ENCODE results near the gene NDUFA8. TPM values are rescaled to one million over a fixed set of nuclear protein-coding genes. Genes with fewer than 3 reads are reported as not detected.
A peak's percentile ranks its signal among the peaks of the same experiment; 100 is the strongest.

Gene NDUFA8
- polyA plus RNA-seq, 1 of the 3 experiments (the other 2 are of a cell fraction) = 116 TPM

DNA sequence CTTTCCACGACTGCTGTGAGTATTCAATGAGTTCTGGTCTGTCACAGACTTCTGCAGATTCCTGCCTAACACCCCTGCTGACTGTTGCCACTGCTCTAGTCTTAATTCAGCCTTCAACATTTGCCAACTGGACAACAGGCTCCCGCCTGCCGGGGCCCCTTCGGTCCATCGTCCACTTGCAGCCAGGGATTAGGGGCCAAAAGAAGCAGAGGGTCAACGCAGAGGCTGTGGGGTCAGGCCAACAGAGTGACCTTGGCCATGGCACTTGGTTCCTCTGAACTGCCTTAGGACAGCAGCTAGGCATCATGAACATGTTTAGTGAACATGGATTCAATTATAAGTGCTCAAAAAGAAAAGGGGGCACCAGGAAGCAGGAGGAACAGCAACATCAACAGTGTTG, 28.8 kb upstream of the NDUFA8 start:
- Histone ChIP-seq H3K9me3 (no peaks in the 10 kb centered on the region), H3K79me2 (ENCODE audit: insufficient read depth) (no peaks in the 10 kb centered on the region), H3K27me3 (ENCODE audit: insufficient read depth) (peaks cover 4% of the 10 kb centered on the region; the same call in 1 of the 2 replicates), H3K9ac (no peak overlapping the region), H3K36me3 (replicated peaks in 1 of 2; ENCODE audit: control insufficient read depth in 1 of 2, insufficient read depth in 2 of 2, low read length in 1 of 2) (no peaks in the 10 kb centered on the region), H3K9me2 (no peaks in the 10 kb centered on the region), H2AFZ (ENCODE audit: low read depth) (no peak overlapping the region), H4K20me1 (ENCODE audit: insufficient read depth) (no peaks in the 10 kb centered on the region), H3K4me1 (ENCODE audit: control insufficient read depth in 1 of 2, insufficient read depth in 2 of 2, low read depth in 1 of 2, low read length in 1 of 2) (peaks cover 0 to 9% of the 10 kb centered on the region in 2 experiments; a peak in 1 of 4 replicates), H3K4me3 (ENCODE audit: low read depth in 2 of 2, low read length in 1 of 2) (no peak overlapping the region), H3F3A (replicated peaks; ENCODE audit: insufficient read depth) (no peaks in the 10 kb centered on the region), H3K27ac (ENCODE audit: low read depth in 2 of 2, low read length in 1 of 2) (no peak overlapping the region), H3K4me2 (no peak overlapping the region)
- ChIA-PET CTCF (interaction anchor here (1.0 to 1.8 kb wide), 2 partner anchors 65 to 162 kb away, joined by 3 to 8 read pairs; no protein-coding TSS in a partner anchor), POLR2A (no interaction called here)
- TF ChIP-seq SMC3 (IDR thresholded peaks at IDR 0.05; ENCODE audit: low read depth, low read length) = no peak
- TF ChIP-seq, protein P1, sequence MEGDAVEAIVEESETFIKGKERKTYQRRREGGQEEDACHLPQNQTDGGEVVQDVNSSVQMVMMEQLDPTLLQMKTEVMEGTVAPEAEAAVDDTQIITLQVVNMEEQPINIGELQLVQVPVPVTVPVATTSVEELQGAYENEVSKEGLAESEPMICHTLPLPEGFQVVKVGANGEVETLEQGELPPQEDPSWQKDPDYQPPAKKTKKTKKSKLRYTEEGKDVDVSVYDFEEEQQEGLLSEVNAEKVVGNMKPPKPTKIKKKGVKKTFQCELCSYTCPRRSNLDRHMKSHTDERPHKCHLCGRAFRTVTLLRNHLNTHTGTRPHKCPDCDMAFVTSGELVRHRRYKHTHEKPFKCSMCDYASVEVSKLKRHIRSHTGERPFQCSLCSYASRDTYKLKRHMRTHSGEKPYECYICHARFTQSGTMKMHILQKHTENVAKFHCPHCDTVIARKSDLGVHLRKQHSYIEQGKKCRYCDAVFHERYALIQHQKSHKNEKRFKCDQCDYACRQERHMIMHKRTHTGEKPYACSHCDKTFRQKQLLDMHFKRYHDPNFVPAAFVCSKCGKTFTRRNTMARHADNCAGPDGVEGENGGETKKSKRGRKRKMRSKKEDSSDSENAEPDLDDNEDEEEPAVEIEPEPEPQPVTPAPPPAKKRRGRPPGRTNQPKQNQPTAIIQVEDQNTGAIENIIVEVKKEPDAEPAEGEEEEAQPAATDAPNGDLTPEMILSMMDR (IDR thresholded peaks at IDR 0.05) = no peak
- no peak for TF ChIP-seq TCF12 (IDR thresholded peaks at IDR 0.05)
- DNase-seq = no peak
- WGBS (ENCODE audit: low lambda C conversion rate) = 77% methylated on average over 5 of the region's 6 CpGs

DNA sequence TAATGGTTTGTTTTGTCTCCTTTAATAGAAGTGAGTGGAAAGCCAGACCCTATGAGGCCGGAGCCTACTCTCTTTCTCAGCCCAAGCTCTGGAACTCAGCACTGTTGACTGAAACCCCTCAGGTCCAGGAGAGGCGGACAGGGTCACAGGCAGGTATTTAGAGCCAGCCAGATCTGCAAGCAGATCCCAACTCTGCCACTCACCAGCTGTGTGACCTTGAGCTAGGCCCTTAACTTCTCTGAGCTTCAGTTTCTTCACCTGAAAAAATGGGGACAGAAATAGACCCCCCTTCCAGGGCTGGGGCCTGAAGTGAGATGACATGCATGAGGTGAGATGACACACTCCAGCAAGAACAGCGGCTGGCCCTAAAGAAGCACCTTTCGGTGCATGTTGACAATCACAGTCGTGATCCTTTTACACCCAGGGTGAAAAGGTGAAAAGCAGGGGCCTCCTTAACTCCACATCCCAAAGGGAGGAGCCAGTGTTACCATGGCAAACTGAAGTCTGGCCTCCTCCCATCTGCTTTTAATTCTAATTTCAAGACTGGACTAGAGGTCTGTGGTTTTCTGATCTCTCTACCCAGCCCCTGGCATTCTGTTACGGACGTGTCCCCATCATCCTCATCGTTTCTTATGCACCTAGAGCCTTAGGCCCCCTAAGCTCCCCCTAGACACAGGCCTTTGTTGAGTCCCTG, 27.3 kb upstream of the NDUFA8 start:
- peaks cover 12% of the 10 kb centered on the region for H3K27me3 ChIP-seq (ENCODE audit: insufficient read depth)
- H3K36me3 ChIP-seq (replicated peaks in 1 of 2; ENCODE audit: control insufficient read depth in 1 of 2, insufficient read depth in 2 of 2, low read length in 1 of 2) = no peaks in the 10 kb centered on the region
- WGBS (ENCODE audit: low lambda C conversion rate) = 73% methylated on average over 7 of the region's 8 CpGs
- H3K4me2 ChIP-seq = no peak overlapping the region
- H3K9ac ChIP-seq = no peak overlapping the region
- no peaks in the 10 kb centered on the region for H3K9me3 ChIP-seq
- H2AFZ ChIP-seq (ENCODE audit: low read depth) = no peak overlapping the region
- H3K79me2 ChIP-seq (ENCODE audit: insufficient read depth) = no peaks in the 10 kb centered on the region
- POLR2A ChIA-PET = no interaction called here
- no peaks in the 10 kb centered on the region for H4K20me1 ChIP-seq (ENCODE audit: insufficient read depth)
- no peak overlapping the region for H3K27ac ChIP-seq (ENCODE audit: low read depth in 2 of 2, low read length in 1 of 2)
- H3K4me1 ChIP-seq (ENCODE audit: control insufficient read depth in 1 of 2, insufficient read depth in 2 of 2, low read depth in 1 of 2, low read length in 1 of 2) = peaks cover 0 to 9% of the 10 kb centered on the region in 2 experiments; a peak in 1 of 4 replicates
- DNase-seq = peak; percentile 50
- H3K9me2 ChIP-seq = no peaks in the 10 kb centered on the region
- H3K4me3 ChIP-seq (ENCODE audit: low read depth in 2 of 2, low read length in 1 of 2) = no peak overlapping the region
- TF ChIP-seq, protein P1 (IDR thresholded peaks at IDR 0.05) = no peak
- TF ChIP-seq FOXJ3 (CRISPR knock-in tag; IDR thresholded peaks at IDR 0.05) = no peak
- TF ChIP-seq EZH2phosphoT487 (IDR thresholded peaks at IDR 0.05; ENCODE audit: borderline replicate concordance, low read depth) = no peak
- no peak for TF ChIP-seq POLR2AphosphoS5 (IDR thresholded peaks at IDR 0.05; ENCODE audit: low read depth, low read length)
- TF ChIP-seq NRF1 (IDR thresholded peaks at IDR 0.05; ENCODE audit: low read depth, low read length) = no peak
- no peak for TF ChIP-seq YY1 (IDR thresholded peaks at IDR 0.05; ENCODE audit: low read depth)
- TF ChIP-seq, protein P2, sequence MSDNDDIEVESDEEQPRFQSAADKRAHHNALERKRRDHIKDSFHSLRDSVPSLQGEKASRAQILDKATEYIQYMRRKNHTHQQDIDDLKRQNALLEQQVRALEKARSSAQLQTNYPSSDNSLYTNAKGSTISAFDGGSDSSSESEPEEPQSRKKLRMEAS (IDR thresholded peaks at IDR 0.05; ENCODE audit: low read depth) = no peak
- TF ChIP-seq GABPA (IDR thresholded peaks at IDR 0.05; ENCODE audit: low read depth) = no peak
- TF ChIP-seq EP300 (IDR thresholded peaks at IDR 0.05; ENCODE audit: borderline replicate concordance in 1 of 2, low read depth in 1 of 2, low read length in 1 of 2) = no peak
- TF ChIP-seq NFIC (IDR thresholded peaks at IDR 0.05; ENCODE audit: borderline replicate concordance) = no peak
- TF ChIP-seq, protein P3, sequence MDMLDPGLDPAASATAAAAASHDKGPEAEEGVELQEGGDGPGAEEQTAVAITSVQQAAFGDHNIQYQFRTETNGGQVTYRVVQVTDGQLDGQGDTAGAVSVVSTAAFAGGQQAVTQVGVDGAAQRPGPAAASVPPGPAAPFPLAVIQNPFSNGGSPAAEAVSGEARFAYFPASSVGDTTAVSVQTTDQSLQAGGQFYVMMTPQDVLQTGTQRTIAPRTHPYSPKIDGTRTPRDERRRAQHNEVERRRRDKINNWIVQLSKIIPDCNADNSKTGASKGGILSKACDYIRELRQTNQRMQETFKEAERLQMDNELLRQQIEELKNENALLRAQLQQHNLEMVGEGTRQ (IDR thresholded peaks at IDR 0.05; ENCODE audit: borderline replicate concordance, low read depth, low read length) = no peak
- no peak for TF ChIP-seq MXI1 (IDR thresholded peaks at IDR 0.05; ENCODE audit: low read depth, low read length)
- no peak for TF ChIP-seq RCOR1 (IDR thresholded peaks at IDR 0.05; ENCODE audit: low read length)
- no peak for TF ChIP-seq SMC3 (IDR thresholded peaks at IDR 0.05; ENCODE audit: low read depth, low read length)
- no peak for TF ChIP-seq CHD2 (IDR thresholded peaks at IDR 0.05; ENCODE audit: low read length, partially characterized antibody)
- TF ChIP-seq MEF2A (IDR thresholded peaks at IDR 0.05; ENCODE audit: borderline replicate concordance, low read depth) = no peak
- TF ChIP-seq RFX5 (IDR thresholded peaks at IDR 0.05; ENCODE audit: low read length) = no peak
- no peak for TF ChIP-seq RAD21 (IDR thresholded peaks at IDR 0.05; ENCODE audit: low read length)
- TF ChIP-seq, protein P4, sequence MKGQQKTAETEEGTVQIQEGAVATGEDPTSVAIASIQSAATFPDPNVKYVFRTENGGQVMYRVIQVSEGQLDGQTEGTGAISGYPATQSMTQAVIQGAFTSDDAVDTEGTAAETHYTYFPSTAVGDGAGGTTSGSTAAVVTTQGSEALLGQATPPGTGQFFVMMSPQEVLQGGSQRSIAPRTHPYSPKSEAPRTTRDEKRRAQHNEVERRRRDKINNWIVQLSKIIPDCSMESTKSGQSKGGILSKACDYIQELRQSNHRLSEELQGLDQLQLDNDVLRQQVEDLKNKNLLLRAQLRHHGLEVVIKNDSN (IDR thresholded peaks at IDR 0.05; ENCODE audit: borderline replicate concordance, low read depth) = no peak
- no peak for TF ChIP-seq GATA2 (CRISPR knock-in tag; IDR thresholded peaks at IDR 0.05)
- H3F3A ChIP-seq (replicated peaks; ENCODE audit: insufficient read depth) = no peaks in the 10 kb centered on the region
- CTCF ChIA-PET = interaction anchor here (1.0 to 1.8 kb wide), 5 partner anchors 9 to 164 kb away, joined by 3 to 8 read pairs (median 3); no protein-coding TSS in a partner anchor

All from SK-N-SH (cell line).